Endothelial cell (in vitro differentiated cells): Measurements from ENCODE around the gene RAB26. TPM values are rescaled to one million over a fixed set of nuclear protein-coding genes. Genes with fewer than 3 reads are reported as not detected.

Experiments used
- DNase-seq: peaks from one replicate; pipeline ENCODE4 v3.0.0; 2021; ENCODE audit warnings: low spot score
- H3K27ac Mint-ChIP-seq: one replicate; pipeline ENCODE4 v1.8.0; 2021; ENCODE audit warnings: mixed read lengths, inconsistent platforms; ENCODE audit not compliant: unreplicated experiment
- H3K27me3 Mint-ChIP-seq: one replicate; pipeline ENCODE4 v1.8.0; 2021; ENCODE audit warnings: mild to moderate bottlenecking, moderate library complexity, mixed read lengths, inconsistent platforms; ENCODE audit not compliant: unreplicated experiment
- H3K36me3 Mint-ChIP-seq: one replicate; pipeline ENCODE4 v1.8.0; 2021; ENCODE audit warnings: mild to moderate bottlenecking, low read depth, mixed read lengths, inconsistent platforms; ENCODE audit not compliant: unreplicated experiment
- H3K4me1 Mint-ChIP-seq: one replicate; pipeline ENCODE4 v1.8.0; 2021; ENCODE audit warnings: mild to moderate bottlenecking, mixed read lengths, inconsistent platforms; ENCODE audit not compliant: unreplicated experiment
- H3K4me3 Mint-ChIP-seq: one replicate; pipeline ENCODE4 v1.8.0; 2021; ENCODE audit warnings: mild to moderate bottlenecking, mixed read lengths, inconsistent platforms; ENCODE audit not compliant: unreplicated experiment
- H3K9me3 Mint-ChIP-seq: one replicate; pipeline ENCODE4 v1.8.0; 2021; ENCODE audit warnings: mixed read lengths, inconsistent platforms; ENCODE audit not compliant: unreplicated experiment
- CTCF ChIP-seq: fragments of 200-600 bp; sonication (generic); IDR thresholded peaks from one replicate; pipeline ENCODE4 v1.5.0; 2021; ENCODE audit warnings: antibody characterized with exemption; ENCODE audit not compliant: unreplicated experiment
- total RNA-seq: library from RNA; stranded (reverse); fragmentation: NEBNext Ultra II Directional; extraction: Animal tissue kit (Norgen Biotek cat#: 25700); gene quantifications from one replicate; pipeline ENCODE4 v1.2.1, GENCODE V29; 2021; ENCODE audit not compliant: unreplicated experiment

RAB26 gene
- total RNA-seq, 1 donor from 2014 or later = 1.9 TPM

GRCh38 chr16:2183671-2184070, 35.2 kb downstream of the RAB26 start:
- TF ChIP-seq CTCF = no peak
- no peak overlapping the region for H3K27ac Mint-ChIP-seq
- H3K4me1 Mint-ChIP-seq = no peaks in the 10 kb centered on the region
- no peaks in the 10 kb centered on the region for H3K9me3 Mint-ChIP-seq
- H3K4me3 Mint-ChIP-seq = no peak overlapping the region
- H3K27me3 Mint-ChIP-seq = peaks cover 16% of the 10 kb centered on the region
- DNase-seq = no peak
- peaks cover 5% of the 10 kb centered on the region for H3K36me3 Mint-ChIP-seq

- H3K36me3 Mint-ChIP-seq = peaks cover 5% of the 10 kb centered on the region
- H3K9me3 Mint-ChIP-seq = no peaks in the 10 kb centered on the region
- H3K27me3 Mint-ChIP-seq = peaks cover 16% of the 10 kb centered on the region
- H3K27ac Mint-ChIP-seq = no peak overlapping the region
- no peak for TF ChIP-seq CTCF
- no peak overlapping the region for H3K4me3 Mint-ChIP-seq
- no peaks in the 10 kb centered on the region for H3K4me1 Mint-ChIP-seq
- no peak for DNase-seq
These were observed 35.9 kb downstream of the RAB26 start for GRCh38 chr16:2184346-2184745.

- H3K4me1 Mint-ChIP-seq = no peaks in the 10 kb centered on the region
These were observed 36.5 kb downstream of the RAB26 start for GRCh38 chr16:2184962-2185361.

GRCh38 chr16:2186064-2186463, 37.6 kb downstream of the RAB26 start:
- TF ChIP-seq CTCF = no peak
- DNase-seq = no peak
- no peak overlapping the region for H3K27ac Mint-ChIP-seq
- no peaks in the 10 kb centered on the region for H3K9me3 Mint-ChIP-seq
- H3K36me3 Mint-ChIP-seq = peaks cover 5% of the 10 kb centered on the region
- no peaks in the 10 kb centered on the region for H3K4me1 Mint-ChIP-seq
- peaks cover 18% of the 10 kb centered on the region for H3K27me3 Mint-ChIP-seq
- no peak overlapping the region for H3K4me3 Mint-ChIP-seq

More at GRCh38 chr16:2184962-2185361, 36.5 kb downstream of the RAB26 start:
- H3K27me3 Mint-ChIP-seq = peaks cover 17% of the 10 kb centered on the region
- H3K36me3 Mint-ChIP-seq = peaks cover 5% of the 10 kb centered on the region
- DNase-seq = no peak
- H3K9me3 Mint-ChIP-seq = no peaks in the 10 kb centered on the region
- no peak overlapping the region for H3K4me3 Mint-ChIP-seq
- TF ChIP-seq CTCF = no peak
- no peak overlapping the region for H3K27ac Mint-ChIP-seq

- no peak for DNase-seq
- Mint-ChIP-seq H3K27ac (no peak overlapping the region), H3K27me3 (peaks cover 19% of the 10 kb centered on the region), H3K4me3 (no peak overlapping the region), H3K9me3 (no peaks in the 10 kb centered on the region), H3K4me1 (no peaks in the 10 kb centered on the region), H3K36me3 (peaks cover 5% of the 10 kb centered on the region)
- TF ChIP-seq CTCF = no peak
These were observed 38.1 kb downstream of the RAB26 start for GRCh38 chr16:2186505-2186904.
